NB4 (cell line): ENCODE data around the gene NTM.

Source experiments
- DNase-seq: peaks from one replicate; pipeline ENCODE4 v3.0.0; 2010; ENCODE audit warnings: low read depth
- H3K4me3 ChIP-seq: one replicate; pipeline ENCODE4 v1.5.1; 2011; ENCODE audit warnings: mild to moderate bottlenecking, low read depth, low read length, moderate library complexity
- CTCF ChIP-seq: IDR thresholded peaks from one replicate; pipeline ENCODE4 v1.5.1; 2012; ENCODE audit warnings: low read depth, low read length
- MAX ChIP-seq: IDR thresholded peaks from 2 replicates; pipeline ENCODE4 v1.6.1; 2011; ENCODE audit warnings: low read depth, low read length
- MYC ChIP-seq: IDR thresholded peaks from 2 replicates; pipeline ENCODE4 v1.6.1; 2011; ENCODE audit warnings: low read depth, low read length
- POLR2A ChIP-seq: IDR thresholded peaks from 2 replicates; pipeline ENCODE4 v1.6.1; 2011; ENCODE audit warnings: mild to moderate bottlenecking; ENCODE audit not compliant: insufficient read length; ENCODE audit errors: extremely low read depth

NTM gene

GRCh38 chr11:131618201-131618600 is 247.8 kb downstream of the NTM start:
- DNase-seq = no peak
- H3K4me3 ChIP-seq = no peak overlapping the region
- no peak for TF ChIP-seq MYC
- no peak for TF ChIP-seq CTCF
- TF ChIP-seq MAX = no peak
- TF ChIP-seq POLR2A = no peak

- no peak for DNase-seq
- H3K4me3 ChIP-seq = no peak overlapping the region
- no peak for TF ChIP-seq CTCF
Observed at GRCh38 chr11:131622193-131622592, 251.8 kb downstream of the NTM start.

GRCh38 chr11:131624531-131624930 is 254.1 kb downstream of the NTM start:
- TF ChIP-seq MAX (no peak), CTCF (no peak), MYC (no peak), POLR2A (no peak)
- no peak for DNase-seq
- no peak overlapping the region for H3K4me3 ChIP-seq

GRCh38 chr11:131626788-131627187 is 256.4 kb downstream of the NTM start:
- TF ChIP-seq MYC (no peak), CTCF (no peak), MAX (no peak), POLR2A (no peak)
- no peak overlapping the region for H3K4me3 ChIP-seq
- DNase-seq = no peak

GRCh38 chr11:131628739-131629138 is 258.3 kb downstream of the NTM start:
- DNase-seq = no peak
- TF ChIP-seq POLR2A (no peak), MAX (no peak), CTCF (no peak), MYC (no peak)
- no peak overlapping the region for H3K4me3 ChIP-seq

GRCh38 chr11:131629925-131630540 is 259.6 kb downstream of the NTM start:
- no peak for DNase-seq
- no peak overlapping the region for H3K4me3 ChIP-seq
- TF ChIP-seq CTCF (no peak), MAX (no peak), POLR2A (no peak), MYC (no peak)
